ENCODE data around the gene ACAD10.
"Not testable (repeated sequence)": the region's sequence is repeated elsewhere in the genome, so short reads cannot be mapped to it uniquely, and the experiment has no call there.

The ACAD10 gene

GRCh38 chr12:111691262-111691661 lies 5.4 kb downstream of the ACAD10 start:
- H3K9me3 ChIP-seq (ENCODE audit: control insufficient read depth, insufficient read depth, low read length), result no peaks in the 10 kb centered on the region
- H3K4me1 ChIP-seq (ENCODE audit: control insufficient read depth, insufficient read depth, low read length), result peaks cover 6% of the 10 kb centered on the region
- H3K27me3 ChIP-seq (ENCODE audit: control insufficient read depth, insufficient read depth, low read length), result no peaks in the 10 kb centered on the region
- no peak overlapping the region for H3K9ac ChIP-seq (ENCODE audit: low read depth, low read length)
- H3K4me3 ChIP-seq (ENCODE audit: low read depth, low read length), result no peak overlapping the region
- H3K36me3 ChIP-seq (ENCODE audit: control insufficient read depth, insufficient read depth, low read length), result no peaks in the 10 kb centered on the region

- no peaks in the 10 kb centered on the region for H3K4me1 ChIP-seq (ENCODE audit: control insufficient read depth, insufficient read depth, low read length)
- no peak overlapping the region for H3K4me3 ChIP-seq (ENCODE audit: low read depth, low read length)
These were observed 6.8 kb downstream of the ACAD10 start for GRCh38 chr12:111692575-111693210.

GRCh38 chr12:111693818-111694217 lies 8.0 kb downstream of the ACAD10 start:
- no peak overlapping the region for H3K4me3 ChIP-seq (ENCODE audit: low read depth, low read length)
- H3K9me3 ChIP-seq (ENCODE audit: control insufficient read depth, insufficient read depth, low read length), result no peaks in the 10 kb centered on the region
- no peaks in the 10 kb centered on the region for H3K27me3 ChIP-seq (ENCODE audit: control insufficient read depth, insufficient read depth, low read length)
- H3K36me3 ChIP-seq (ENCODE audit: control insufficient read depth, insufficient read depth, low read length), result no peaks in the 10 kb centered on the region
- no peak overlapping the region for H3K9ac ChIP-seq (ENCODE audit: low read depth, low read length)
- H3K4me1 ChIP-seq (ENCODE audit: control insufficient read depth, insufficient read depth, low read length), result no peaks in the 10 kb centered on the region

More at GRCh38 chr12:111692575-111693210, 6.8 kb downstream of the ACAD10 start:
- Histone ChIP-seq H3K27me3 (ENCODE audit: control insufficient read depth, insufficient read depth, low read length) (no peaks in the 10 kb centered on the region), H3K9ac (ENCODE audit: low read depth, low read length) (no peak overlapping the region), H3K36me3 (ENCODE audit: control insufficient read depth, insufficient read depth, low read length) (no peaks in the 10 kb centered on the region), H3K9me3 (ENCODE audit: control insufficient read depth, insufficient read depth, low read length) (no peaks in the 10 kb centered on the region)

- no peak overlapping the region for H3K9ac ChIP-seq (ENCODE audit: low read depth, low read length)
- H3K4me3 ChIP-seq (ENCODE audit: low read depth, low read length), result no peak overlapping the region
- no peaks in the 10 kb centered on the region for H3K9me3 ChIP-seq (ENCODE audit: control insufficient read depth, insufficient read depth, low read length)
- H3K4me1 ChIP-seq (ENCODE audit: control insufficient read depth, insufficient read depth, low read length), result no peaks in the 10 kb centered on the region
- no peaks in the 10 kb centered on the region for H3K27me3 ChIP-seq (ENCODE audit: control insufficient read depth, insufficient read depth, low read length)
- peaks cover 8% of the 10 kb centered on the region for H3K36me3 ChIP-seq (ENCODE audit: control insufficient read depth, insufficient read depth, low read length)
These were observed 14.1 kb downstream of the ACAD10 start for GRCh38 chr12:111699962-111700361.

- no peaks in the 10 kb centered on the region for H3K9me3 ChIP-seq (ENCODE audit: control insufficient read depth, insufficient read depth, low read length)
- H3K4me1 ChIP-seq (ENCODE audit: control insufficient read depth, insufficient read depth, low read length), result no peaks in the 10 kb centered on the region
- peaks cover 10% of the 10 kb centered on the region for H3K36me3 ChIP-seq (ENCODE audit: control insufficient read depth, insufficient read depth, low read length)
- no peak overlapping the region for H3K4me3 ChIP-seq (ENCODE audit: low read depth, low read length)
- no peak overlapping the region for H3K9ac ChIP-seq (ENCODE audit: low read depth, low read length)
- no peaks in the 10 kb centered on the region for H3K27me3 ChIP-seq (ENCODE audit: control insufficient read depth, insufficient read depth, low read length)
These were observed 19.8 kb downstream of the ACAD10 start for GRCh38 chr12:111705672-111706071.

- Histone ChIP-seq H3K4me1 (ENCODE audit: control insufficient read depth, insufficient read depth, low read length) (no peaks in the 10 kb centered on the region), H3K27me3 (ENCODE audit: control insufficient read depth, insufficient read depth, low read length) (no peaks in the 10 kb centered on the region), H3K4me3 (ENCODE audit: low read depth, low read length) (no peak overlapping the region), H3K9me3 (ENCODE audit: control insufficient read depth, insufficient read depth, low read length) (no peaks in the 10 kb centered on the region), H3K36me3 (ENCODE audit: control insufficient read depth, insufficient read depth, low read length) (peaks cover 10% of the 10 kb centered on the region), H3K9ac (ENCODE audit: low read depth, low read length) (no peak overlapping the region)
These were observed 20.3 kb downstream of the ACAD10 start for GRCh38 chr12:111706145-111706544.

- no peak overlapping the region for H3K4me3 ChIP-seq (ENCODE audit: low read depth, low read length)
- H3K9me3 ChIP-seq (ENCODE audit: control insufficient read depth, insufficient read depth, low read length), result no peaks in the 10 kb centered on the region
- H3K9ac ChIP-seq (ENCODE audit: low read depth, low read length), result no peak overlapping the region
- H3K27me3 ChIP-seq (ENCODE audit: control insufficient read depth, insufficient read depth, low read length), result no peaks in the 10 kb centered on the region
- H3K4me1 ChIP-seq (ENCODE audit: control insufficient read depth, insufficient read depth, low read length), result no peaks in the 10 kb centered on the region
- peaks cover 6% of the 10 kb centered on the region for H3K36me3 ChIP-seq (ENCODE audit: control insufficient read depth, insufficient read depth, low read length)
These were observed 29.4 kb downstream of the ACAD10 start for GRCh38 chr12:111715279-111715678.

- not testable (repeated sequence) for H3K4me3 ChIP-seq (ENCODE audit: low read depth, low read length); H3K9ac ChIP-seq (ENCODE audit: low read depth, low read length); H3K9me3 ChIP-seq (ENCODE audit: control insufficient read depth, insufficient read depth, low read length); H3K4me1 ChIP-seq (ENCODE audit: control insufficient read depth, insufficient read depth, low read length); H3K27me3 ChIP-seq (ENCODE audit: control insufficient read depth, insufficient read depth, low read length)
- peaks cover 12% of the 10 kb centered on the region for H3K36me3 ChIP-seq (ENCODE audit: control insufficient read depth, insufficient read depth, low read length)
These were observed 33.5 kb downstream of the ACAD10 start for GRCh38 chr12:111719316-111719715.

GRCh38 chr12:111720457-111720856 lies 34.6 kb downstream of the ACAD10 start:
- no peaks in the 10 kb centered on the region for H3K9me3 ChIP-seq (ENCODE audit: control insufficient read depth, insufficient read depth, low read length)
- no peaks in the 10 kb centered on the region for H3K4me1 ChIP-seq (ENCODE audit: control insufficient read depth, insufficient read depth, low read length)
- H3K27me3 ChIP-seq (ENCODE audit: control insufficient read depth, insufficient read depth, low read length), result no peaks in the 10 kb centered on the region
- H3K4me3 ChIP-seq (ENCODE audit: low read depth, low read length), result no peak overlapping the region
- H3K9ac ChIP-seq (ENCODE audit: low read depth, low read length), result no peak overlapping the region
- peaks cover 9% of the 10 kb centered on the region for H3K36me3 ChIP-seq (ENCODE audit: control insufficient read depth, insufficient read depth, low read length)

GRCh38 chr12:111723646-111724360 lies 38.0 kb downstream of the ACAD10 start:
- not testable (repeated sequence) for H3K27me3 ChIP-seq (ENCODE audit: control insufficient read depth, insufficient read depth, low read length); H3K9me3 ChIP-seq (ENCODE audit: control insufficient read depth, insufficient read depth, low read length); H3K4me1 ChIP-seq (ENCODE audit: control insufficient read depth, insufficient read depth, low read length); H3K4me3 ChIP-seq (ENCODE audit: low read depth, low read length); H3K9ac ChIP-seq (ENCODE audit: low read depth, low read length)
- H3K36me3 ChIP-seq (ENCODE audit: control insufficient read depth, insufficient read depth, low read length), result peaks cover 13% of the 10 kb centered on the region

GRCh38 chr12:111728795-111729194 lies 42.9 kb downstream of the ACAD10 start:
- Histone ChIP-seq H3K36me3 (ENCODE audit: control insufficient read depth, insufficient read depth, low read length) (peaks cover 4% of the 10 kb centered on the region), H3K4me1 (ENCODE audit: control insufficient read depth, insufficient read depth, low read length) (no peaks in the 10 kb centered on the region), H3K9ac (ENCODE audit: low read depth, low read length) (no peak overlapping the region), H3K27me3 (ENCODE audit: control insufficient read depth, insufficient read depth, low read length) (no peaks in the 10 kb centered on the region), H3K9me3 (ENCODE audit: control insufficient read depth, insufficient read depth, low read length) (no peaks in the 10 kb centered on the region), H3K4me3 (ENCODE audit: low read depth, low read length) (no peak overlapping the region)

GRCh38 chr12:111730420-111730819 lies 44.6 kb downstream of the ACAD10 start:
- no peak overlapping the region for H3K9ac ChIP-seq (ENCODE audit: low read depth, low read length)
- H3K4me3 ChIP-seq (ENCODE audit: low read depth, low read length), result no peak overlapping the region
- H3K9me3 ChIP-seq (ENCODE audit: control insufficient read depth, insufficient read depth, low read length), result no peaks in the 10 kb centered on the region
- H3K27me3 ChIP-seq (ENCODE audit: control insufficient read depth, insufficient read depth, low read length), result no peaks in the 10 kb centered on the region
- peaks cover 4% of the 10 kb centered on the region for H3K36me3 ChIP-seq (ENCODE audit: control insufficient read depth, insufficient read depth, low read length)
- no peaks in the 10 kb centered on the region for H3K4me1 ChIP-seq (ENCODE audit: control insufficient read depth, insufficient read depth, low read length)
